ENCODE data around the gene SLC22A13. TPM values are rescaled to one million over a fixed set of nuclear protein-coding genes. Genes with fewer than 3 reads are reported as not detected.

The SLC22A13 gene
- total RNA-seq, 1 experiment from 2014 or later: not detected

Other genes with a start within 250 kb of the SLC22A13 start
- 5.4 and 5.7 TPM in 2 replicates for gene PLCD1, start 236.2 kb upstream of the SLC22A13 start, total RNA-seq (2014; rRNA removed; shearing (Covaris generic))
- gene DLEC1, start 226.6 kb upstream of the SLC22A13 start, total RNA-seq (2014; rRNA removed; shearing (Covaris generic)): not detected in 2 replicates
- gene ACAA1, start 128.7 kb upstream of the SLC22A13 start, total RNA-seq (2014; rRNA removed; shearing (Covaris generic)): 17.7 and 18.1 TPM in 2 replicates
- 0.93 and 2.1 TPM in 2 replicates for gene MYD88, start 127.2 kb upstream of the SLC22A13 start, total RNA-seq (2014; rRNA removed; shearing (Covaris generic))
- gene OXSR1, start 100.3 kb upstream of the SLC22A13 start, total RNA-seq (2014; rRNA removed; shearing (Covaris generic)): 38.8 and 44.7 TPM in 2 replicates
- not detected in 2 replicates for gene SLC22A14, start 16.5 kb downstream of the SLC22A13 start, total RNA-seq (2014; rRNA removed; shearing (Covaris generic))
- 2.7 TPM in 2 replicates for gene XYLB, start 81.0 kb downstream of the SLC22A13 start, total RNA-seq (2014; rRNA removed; shearing (Covaris generic))
- 1.2 and 1.3 TPM in 2 replicates for gene ACVR2B, start 188.1 kb downstream of the SLC22A13 start, total RNA-seq (2014; rRNA removed; shearing (Covaris generic))
- gene EXOG, start 230.5 kb downstream of the SLC22A13 start, total RNA-seq (2014; rRNA removed; shearing (Covaris generic)): 10.9 and 13.6 TPM in 2 replicates

Data from A172 (cell line).